IMR-90 (cell line): ENCODE data around the gene ZNF512B. TPM values are rescaled to one million over a fixed set of nuclear protein-coding genes. Genes with fewer than 3 reads are reported as not detected.

Source experiments
- ATAC-seq: fragments of 200-7000 bp; cut with Tn5 transposase; 2 replicates; pipeline ENCODE4 v1.9.1; 2020; ENCODE audit warnings: low read depth, mild to moderate bottlenecking, moderate library complexity
- BruUV-seq: library from RNA; stranded (reverse); fragments of 400-500 nt; replicated peaks from 2 replicates; lab custom pipeline; 2021; lab: Mats Ljungman, UMichigan
- CTCF ChIA-PET: fragments of 300-600 bp; formaldehyde crosslinking; extraction: SDS; loops from one replicate; lab custom pipeline; 2021; ENCODE audit warnings: antibody characterized with exemption; lab: Yijun Ruan, JAX
- POLR2A ChIA-PET: fragments of 300-600 bp; sonication (Branson Sonifier 250); formaldehyde crosslinking; loops from one replicate; lab custom pipeline; 2022; ENCODE audit warnings: antibody characterized with exemption; ENCODE audit not compliant: unreplicated experiment; lab: Charles Lee
- DNase-seq: peaks from one replicate; pipeline ENCODE4 v3.0.0; 2013
- H2AFZ ChIP-seq: replicated peaks from 2 replicates; pipeline ENCODE3; 2013; ENCODE audit warnings: low read length, mild to moderate bottlenecking; ENCODE audit not compliant: poor library complexity
- H2AK5ac ChIP-seq: 2 replicates; pipeline ENCODE4 v1.6.1; 2013; ENCODE audit warnings: low read depth, low read length, inconsistent platforms
- H2AK9ac ChIP-seq: replicated peaks from 2 replicates; pipeline ENCODE3; 2013; ENCODE audit warnings: mild to moderate bottlenecking, low read depth, low read length, moderate library complexity; ENCODE audit not compliant: poor library complexity
- H2BK120ac ChIP-seq: 2 replicates; pipeline ENCODE4 v1.6.1; 2013; ENCODE audit warnings: low read depth, low read length, inconsistent platforms
- H2BK15ac ChIP-seq: 3 replicates; pipeline ENCODE4 v1.6.1; 2013; ENCODE audit warnings: low read depth, low read length, inconsistent platforms
- H2BK20ac ChIP-seq: 2 replicates; pipeline ENCODE4 v1.6.1; 2013; ENCODE audit warnings: low read depth, mild to moderate bottlenecking, inconsistent platforms, low read length, moderate library complexity
- H2BK5ac ChIP-seq: 2 replicates; pipeline ENCODE4 v1.6.1; 2013; ENCODE audit warnings: mild to moderate bottlenecking, low read depth, low read length, inconsistent platforms; ENCODE audit not compliant: poor library complexity, severe bottlenecking
- H3K14ac ChIP-seq: replicated peaks from 2 replicates; pipeline ENCODE4 v1.6.1; 2013; ENCODE audit warnings: low read depth, low read length, inconsistent platforms
- H3K18ac ChIP-seq: 2 replicates; pipeline ENCODE4 v1.6.1; 2013; ENCODE audit warnings: low read depth, low read length, control low read depth
- H3K23ac ChIP-seq: 2 replicates; pipeline ENCODE4 v1.6.1; 2013; ENCODE audit warnings: low read depth, low read length, inconsistent platforms
- H3K27ac ChIP-seq: 2 replicates; pipeline ENCODE4 v1.5.1; 2013; ENCODE audit warnings: mild to moderate bottlenecking, control low read depth, low read length; ENCODE audit not compliant: insufficient read depth
- H3K27me3 ChIP-seq: 2 replicates; pipeline ENCODE4 v1.6.1; 2013; ENCODE audit warnings: low read length; ENCODE audit not compliant: control insufficient read depth, insufficient read depth
- H3K36me3 ChIP-seq: 2 replicates; pipeline ENCODE4 v1.6.1; 2013; ENCODE audit warnings: low read length, mixed read lengths; ENCODE audit not compliant: control insufficient read depth, insufficient read depth
- H3K4ac ChIP-seq: 2 replicates; pipeline ENCODE4 v1.6.1; 2013; ENCODE audit warnings: low read depth, low read length, inconsistent platforms
- H3K4me1 ChIP-seq: 2 replicates; pipeline ENCODE4 v1.6.1; 2013; ENCODE audit warnings: low read length, mixed read lengths; ENCODE audit not compliant: control insufficient read depth, insufficient read depth
- H3K4me2 ChIP-seq: 2 replicates; pipeline ENCODE4 v1.6.1; 2013; ENCODE audit warnings: low read depth, mild to moderate bottlenecking, control low read depth, low read length, moderate library complexity
- H3K4me3 ChIP-seq: 2 replicates; pipeline ENCODE4 v1.5.1; 2013; ENCODE audit warnings: low read depth, mild to moderate bottlenecking, control low read depth, low read length, moderate library complexity; ENCODE audit not compliant: insufficient read depth
- H3K56ac ChIP-seq: 2 replicates; pipeline ENCODE4 v1.6.1; 2013; ENCODE audit warnings: low read length, inconsistent platforms; ENCODE audit not compliant: insufficient read depth; ENCODE audit errors: extremely low read depth
- H3K79me1 ChIP-seq, 2 experiments: 2 replicates each; pipeline ENCODE4 v1.6.1; 2013; ENCODE audit warnings: low read length in 2 of 2, inconsistent platforms in 1 of 2, low read depth in 1 of 2
- H3K9ac ChIP-seq: 2 replicates; pipeline ENCODE4 v1.6.1; 2013; ENCODE audit warnings: low read depth, low read length, control low read depth
- H3K9me1 ChIP-seq: 2 replicates; pipeline ENCODE4 v1.6.1; 2013; ENCODE audit warnings: low read length, inconsistent platforms; ENCODE audit not compliant: insufficient read depth
- H3K9me3 ChIP-seq: 2 replicates; pipeline ENCODE4 v1.6.1; 2013; ENCODE audit warnings: low read length; ENCODE audit not compliant: control insufficient read depth, insufficient read depth
- H4K20me1 ChIP-seq: 2 replicates; pipeline ENCODE4 v1.6.1; 2013; ENCODE audit warnings: low read length, inconsistent platforms; ENCODE audit not compliant: insufficient read depth
- H4K5ac ChIP-seq: 2 replicates; pipeline ENCODE4 v1.6.1; 2013; ENCODE audit warnings: mild to moderate bottlenecking, low read depth, low read length, control low read depth
- H4K8ac ChIP-seq, 2 experiments: 2 replicates each; pipeline ENCODE4 v1.6.1; 2013; ENCODE audit warnings: low read depth in 2 of 2, low read length in 2 of 2, control low read depth in 1 of 2, inconsistent platforms in 1 of 2
- H4K91ac ChIP-seq: 2 replicates; pipeline ENCODE4 v1.6.1; 2013; ENCODE audit warnings: low read depth, low read length, inconsistent platforms; ENCODE audit not compliant: insufficient read depth
- BHLHE40 ChIP-seq: fragments of 150-350 bp; IDR thresholded peaks from 2 replicates; pipeline ENCODE4 v1.6.1; 2016; ENCODE audit warnings: mild to moderate bottlenecking, low read depth, low read length
- CEBPB ChIP-seq: IDR thresholded peaks from 2 replicates; pipeline ENCODE4 v1.6.1; 2012; ENCODE audit warnings: low read depth, low read length, improper control_type of control experiment
- WGBS, 2 experiments: methylation state at CpG; one replicate each; pipeline versions ENCODE4 v1.1.5 to v1.1.7; 2013; ENCODE audit warnings: missing lambda C conversion rate in 2 of 2; ENCODE audit not compliant: insufficient read length in 1 of 2; ENCODE audit errors: extremely low coverage in 2 of 2; 5-methylcytosine and 5-hydroxymethylcytosine counted together
- dilution Hi-C: fragments of 300-500 bp; cut with HindIII; formaldehyde crosslinking; loops from one replicate; pipeline ENCODE4 v1.14.3; 2018; ENCODE audit warnings: low sequenced_read_pairs; ENCODE audit not compliant: unreplicated experiment
- in situ Hi-C: fragments of 300-500 bp; cut with MboI; formaldehyde crosslinking; loops from 3 replicates; pipeline ENCODE4 v1.14.3; 2019; ENCODE audit warnings: low sequenced_read_pairs, inconsistent platforms, mixed read lengths
- intact Hi-C: fragments of 100-400 bp; cut with micrococcal nuclease; formaldehyde crosslinking; loops from 2 replicates; pipeline ENCODE4 v1.10.0; 2022
- polyA plus RNA-seq, 3 experiments: library from polyadenylated mRNA; depleted of rRNA; stranded (reverse); fragments of >200 nt; gene quantifications; 2 replicates each; pipeline ENCODE4 v1.2.3, GENCODE V29; 2012; ENCODE audit warnings: low replicate concordance in 1 of 3
- total RNA-seq: library from RNA; depleted of rRNA; stranded (reverse); fragments of >200 nt; gene quantifications from 2 replicates; pipeline ENCODE4 v1.2.3, GENCODE V29; 2012

The ZNF512B gene
- total and polyA plus RNA-seq, 2 of the 4 experiments (the other 2 are of a cell fraction), result 6.5 to 15.6 TPM

DNA sequence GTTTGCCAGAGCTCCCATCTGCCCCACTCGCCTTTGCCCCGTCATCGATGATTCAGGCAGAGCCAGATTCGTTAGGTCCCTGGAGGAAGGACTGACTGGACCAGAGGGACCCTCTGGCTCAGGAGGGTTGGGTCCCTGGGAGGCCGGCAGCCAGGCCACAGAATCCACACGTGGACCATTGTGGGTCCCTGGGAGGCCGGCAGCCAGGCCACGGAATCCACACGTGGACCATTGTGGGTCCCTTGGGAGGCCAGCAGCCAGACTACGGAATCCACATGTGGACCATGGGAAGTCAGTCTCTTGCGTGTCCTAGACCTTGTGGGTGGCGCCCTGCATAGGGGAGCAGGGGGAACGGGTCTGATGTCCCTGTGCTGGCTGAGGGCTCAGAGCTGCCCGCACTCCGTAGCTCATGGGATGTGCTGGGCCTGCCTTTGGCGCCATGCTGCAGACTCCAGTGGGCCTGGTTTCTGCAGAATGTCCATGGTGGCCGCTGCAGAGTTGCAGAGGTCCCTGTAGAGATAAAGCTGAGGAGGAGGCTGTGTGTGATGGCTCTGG lies 37.0 kb downstream of the ZNF512B start:
- DNase-seq (no peak), ATAC-seq (no peak)
- ChIA-PET POLR2A (no interaction called here), CTCF (no interaction called here)
- no peak overlapping the region for H3K18ac ChIP-seq
- no peak overlapping the region for H4K8ac ChIP-seq
- H3K14ac ChIP-seq, result no peak overlapping the region
- H4K91ac ChIP-seq, result no peak overlapping the region
- no peak overlapping the region for H4K5ac ChIP-seq
- no peak overlapping the region for H2AK9ac ChIP-seq
- BruUV-seq, result no TSS peak
- no peak overlapping the region for H3K23ac ChIP-seq
- H3K9ac ChIP-seq, result no peak overlapping the region
- no peak overlapping the region for H2BK5ac ChIP-seq
- no peaks in the 10 kb centered on the region for H3K9me3 ChIP-seq
- no peak overlapping the region for H3K4me3 ChIP-seq
- H3K4me2 ChIP-seq, result no peak overlapping the region
- H2BK15ac ChIP-seq, result no peak overlapping the region
- H3K4ac ChIP-seq, result no peak overlapping the region
- in situ Hi-C loops (no loop called here), dilution Hi-C loops (no loop called here), intact Hi-C loops (no loop called here)
- no peak for TF ChIP-seq CEBPB
- TF ChIP-seq BHLHE40, result no peak
- H2AFZ ChIP-seq, result peak overlapping the region; percentile 33
- no peak overlapping the region for H2BK20ac ChIP-seq
- no peaks in the 10 kb centered on the region for H3K4me1 ChIP-seq
- peaks cover 12% of the 10 kb centered on the region; the same call in 1 of the 2 replicates for H3K9me1 ChIP-seq
- H3K79me1 ChIP-seq, result peaks cover 41 to 52% of the 10 kb centered on the region in 2 experiments
- 100% methylated on average over 6 of the region's 17 CpGs; no CpG with 5 or more reads in 1 of the 2 experiments for WGBS, 2 experiments
- H3K36me3 ChIP-seq, result peaks cover 68% of the 10 kb centered on the region
- no peak overlapping the region for H2AK5ac ChIP-seq
- H2BK120ac ChIP-seq, result no peak overlapping the region
- H3K27me3 ChIP-seq, result no peaks in the 10 kb centered on the region
- H3K56ac ChIP-seq, result no peak overlapping the region
- no peak overlapping the region for H3K27ac ChIP-seq
- peaks cover 59% of the 10 kb centered on the region for H4K20me1 ChIP-seq
